ENCODE data around the gene CDC42EP4. TPM values are rescaled to one million over a fixed set of nuclear protein-coding genes. Genes with fewer than 3 reads are reported as not detected.
A peak's percentile ranks its signal among the peaks of the same experiment; 100 is the strongest.

The CDC42EP4 gene
- total RNA-seq, 2 donors from 2014 or later: 119 to 186 TPM

DNA sequence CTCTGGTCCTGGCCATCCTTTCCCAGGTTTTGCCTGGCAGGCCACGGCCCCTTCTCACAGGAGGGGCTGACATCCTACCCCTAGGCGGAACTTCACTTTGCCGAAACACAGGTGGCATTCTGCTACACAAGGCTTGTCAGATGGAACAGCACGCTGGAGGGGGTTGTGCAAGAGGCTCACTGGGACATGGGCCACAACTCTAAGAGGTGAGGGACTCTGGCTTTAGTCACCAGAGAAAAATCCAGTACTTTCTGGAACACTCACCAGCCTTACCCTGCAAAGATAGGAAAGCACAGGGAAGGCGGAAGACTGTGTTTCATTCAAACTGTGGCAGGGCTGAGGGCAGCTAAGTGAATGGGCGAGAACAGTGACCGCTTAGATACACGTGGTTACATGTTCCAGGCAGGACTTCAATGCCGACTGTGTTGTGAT, 18.3 kb downstream of the CDC42EP4 start:
- TF ChIP-seq POLR2A (IDR thresholded peaks at IDR 0.05) (peak; percentile 41), POLR2AphosphoS5 (IDR thresholded peaks at IDR 0.05) (peak; percentile 89)
- TF ChIP-seq, protein P1, sequence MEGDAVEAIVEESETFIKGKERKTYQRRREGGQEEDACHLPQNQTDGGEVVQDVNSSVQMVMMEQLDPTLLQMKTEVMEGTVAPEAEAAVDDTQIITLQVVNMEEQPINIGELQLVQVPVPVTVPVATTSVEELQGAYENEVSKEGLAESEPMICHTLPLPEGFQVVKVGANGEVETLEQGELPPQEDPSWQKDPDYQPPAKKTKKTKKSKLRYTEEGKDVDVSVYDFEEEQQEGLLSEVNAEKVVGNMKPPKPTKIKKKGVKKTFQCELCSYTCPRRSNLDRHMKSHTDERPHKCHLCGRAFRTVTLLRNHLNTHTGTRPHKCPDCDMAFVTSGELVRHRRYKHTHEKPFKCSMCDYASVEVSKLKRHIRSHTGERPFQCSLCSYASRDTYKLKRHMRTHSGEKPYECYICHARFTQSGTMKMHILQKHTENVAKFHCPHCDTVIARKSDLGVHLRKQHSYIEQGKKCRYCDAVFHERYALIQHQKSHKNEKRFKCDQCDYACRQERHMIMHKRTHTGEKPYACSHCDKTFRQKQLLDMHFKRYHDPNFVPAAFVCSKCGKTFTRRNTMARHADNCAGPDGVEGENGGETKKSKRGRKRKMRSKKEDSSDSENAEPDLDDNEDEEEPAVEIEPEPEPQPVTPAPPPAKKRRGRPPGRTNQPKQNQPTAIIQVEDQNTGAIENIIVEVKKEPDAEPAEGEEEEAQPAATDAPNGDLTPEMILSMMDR (IDR thresholded peaks at IDR 0.05): no peak
- H3K27me3 ChIP-seq (replicated peaks; ENCODE audit: insufficient read depth): no peaks in the 10 kb centered on the region
- 23% methylated on average over 9 of the region's 9 CpGs for WGBS
- H3K4me1 ChIP-seq (replicated peaks): peaks cover 44% of the 10 kb centered on the region
- DNase-seq (ENCODE audit: low spot score): peak; percentile 78
- H3K4me3 ChIP-seq: no peak overlapping the region
- no peaks in the 10 kb centered on the region for H3K36me3 ChIP-seq
- H3K9me3 ChIP-seq: no peaks in the 10 kb centered on the region
- H3K27ac ChIP-seq: peak overlapping the region; percentile 82 to 86
- intact Hi-C loops (cut with DNase I): loop anchor here (2.0 kb wide), 1 partner anchor 15 kb away; no protein-coding TSS in a partner anchor

DNA sequence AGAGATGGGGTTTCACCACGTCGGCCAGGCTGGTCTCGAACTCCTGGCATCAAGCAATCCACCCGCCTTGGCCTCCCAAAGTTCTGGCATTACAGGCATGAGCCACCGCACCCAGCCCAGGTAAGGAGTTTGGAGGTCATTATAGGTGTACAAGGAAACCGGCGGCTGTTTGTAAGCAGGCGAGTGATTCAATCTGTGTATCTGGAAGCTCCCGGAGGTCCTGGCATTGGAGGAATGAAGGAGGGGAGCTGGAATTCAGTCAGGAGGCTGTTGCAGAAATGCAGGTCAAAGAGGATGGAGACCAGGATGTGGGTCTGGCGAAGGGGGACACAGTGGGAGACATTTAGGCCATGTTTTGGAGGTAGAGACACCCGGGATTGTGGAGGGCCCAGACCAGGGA, 18.8 kb downstream of the CDC42EP4 start:
- no peaks in the 10 kb centered on the region for H3K27me3 ChIP-seq (replicated peaks; ENCODE audit: insufficient read depth)
- H3K36me3 ChIP-seq: no peaks in the 10 kb centered on the region
- no peaks in the 10 kb centered on the region for H3K9me3 ChIP-seq
- H3K27ac ChIP-seq: peak overlapping the region; percentile 82 to 86
- intact Hi-C loops (cut with DNase I): loop anchor here (2.0 kb wide), 1 partner anchor 16 kb away; no protein-coding TSS in a partner anchor
- WGBS: 33% methylated on average over 11 of the region's 11 CpGs
- H3K4me3 ChIP-seq: no peak overlapping the region
- H3K4me1 ChIP-seq (replicated peaks): peaks cover 43% of the 10 kb centered on the region
- DNase-seq (ENCODE audit: low spot score): no peak
- TF ChIP-seq, protein P1 (IDR thresholded peaks at IDR 0.05): no peak
- TF ChIP-seq POLR2AphosphoS5 (IDR thresholded peaks at IDR 0.05): no peak
- TF ChIP-seq POLR2A (IDR thresholded peaks at IDR 0.05): no peak

DNA sequence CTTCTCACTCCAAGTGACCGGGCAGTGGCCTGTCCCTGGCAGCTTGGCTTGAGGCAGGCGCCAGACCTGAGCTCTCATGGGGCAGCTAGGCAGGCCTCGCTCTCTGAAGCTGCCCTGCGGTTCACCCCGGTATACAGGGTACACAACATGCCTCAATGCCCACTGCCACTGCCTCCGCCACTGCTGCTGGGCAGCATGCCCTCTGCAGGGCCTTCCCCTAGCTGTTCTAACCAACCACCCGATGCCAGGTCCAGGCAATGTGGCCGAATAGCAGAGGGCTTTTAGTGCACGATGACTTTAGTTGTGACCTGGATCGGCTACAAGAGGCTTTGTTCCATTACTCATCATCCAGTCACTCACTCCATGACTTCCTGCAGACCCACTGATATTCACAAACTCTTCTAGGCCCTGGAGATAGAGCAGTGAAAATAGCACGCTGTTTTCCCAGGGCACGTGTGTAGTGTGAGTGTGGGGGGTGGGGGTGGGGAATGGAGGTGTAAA, 19.7 kb downstream of the CDC42EP4 start:
- TF ChIP-seq POLR2A (IDR thresholded peaks at IDR 0.05) (no peak), POLR2AphosphoS5 (IDR thresholded peaks at IDR 0.05) (no peak)
- TF ChIP-seq, protein P1 (IDR thresholded peaks at IDR 0.05): no peak
- H3K4me3 ChIP-seq: no peak overlapping the region
- intact Hi-C loops (cut with DNase I): loop anchor here (2.0 kb wide), 1 partner anchor 17 kb away; no protein-coding TSS in a partner anchor
- DNase-seq (ENCODE audit: low spot score): no peak
- peak overlapping the region; percentile 82 to 86 for H3K27ac ChIP-seq
- no peaks in the 10 kb centered on the region for H3K27me3 ChIP-seq (replicated peaks; ENCODE audit: insufficient read depth)
- 42% methylated on average over 12 of the region's 12 CpGs for WGBS
- H3K4me1 ChIP-seq (replicated peaks): peaks cover 46% of the 10 kb centered on the region
- H3K9me3 ChIP-seq: no peaks in the 10 kb centered on the region
- no peaks in the 10 kb centered on the region for H3K36me3 ChIP-seq

DNA sequence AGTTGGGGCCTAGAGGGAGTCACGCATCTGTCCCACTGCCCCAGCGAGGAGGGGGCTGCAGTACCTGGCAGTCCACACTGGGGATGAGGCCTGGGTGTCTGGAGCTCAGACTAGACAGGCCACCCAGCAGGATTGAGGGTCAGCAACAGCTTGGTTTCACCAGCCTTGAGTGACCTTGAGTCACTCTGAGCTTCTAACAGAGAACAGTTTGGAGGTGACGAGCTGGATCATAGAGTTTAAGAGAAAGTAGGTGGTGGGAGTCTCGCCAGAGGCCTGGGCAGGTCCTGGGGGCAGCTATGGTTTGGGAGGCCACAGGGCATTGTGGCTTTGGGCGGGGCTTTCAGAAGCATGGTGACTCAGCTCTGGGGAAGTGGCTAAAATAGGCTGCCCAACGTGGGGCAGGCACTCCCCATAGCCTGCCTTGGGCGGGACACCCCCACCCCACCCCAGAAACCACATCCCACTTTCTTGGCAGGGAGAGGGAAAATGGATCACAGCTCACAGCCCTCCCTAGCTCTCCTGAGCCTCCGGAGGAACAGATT, 20.5 kb downstream of the CDC42EP4 start:
- no peaks in the 10 kb centered on the region for H3K36me3 ChIP-seq
- H3K27ac ChIP-seq: peak overlapping the region; percentile 82 to 86
- TF ChIP-seq, protein P1 (IDR thresholded peaks at IDR 0.05): no peak
- TF ChIP-seq POLR2A (IDR thresholded peaks at IDR 0.05) (peak; percentile 23), POLR2AphosphoS5 (IDR thresholded peaks at IDR 0.05) (no peak)
- no peak for DNase-seq (ENCODE audit: low spot score)
- intact Hi-C loops (cut with DNase I): no loop called here
- H3K9me3 ChIP-seq: no peaks in the 10 kb centered on the region
- no peak overlapping the region for H3K4me3 ChIP-seq
- whole genome bisulfite sequencing: 46% methylated on average over 8 of the region's 8 CpGs
- H3K4me1 ChIP-seq (replicated peaks): peaks cover 51% of the 10 kb centered on the region
- H3K27me3 ChIP-seq (replicated peaks; ENCODE audit: insufficient read depth): no peaks in the 10 kb centered on the region
